NCI-H187 (cell line): ENCODE results near the gene RGS12.

Experiments used
- DNase-seq, 2 experiments: peaks; one replicate each; lab custom pipeline; 2025; lab: John Stamatoyannopoulos, UW

Gene RGS12, protein sequence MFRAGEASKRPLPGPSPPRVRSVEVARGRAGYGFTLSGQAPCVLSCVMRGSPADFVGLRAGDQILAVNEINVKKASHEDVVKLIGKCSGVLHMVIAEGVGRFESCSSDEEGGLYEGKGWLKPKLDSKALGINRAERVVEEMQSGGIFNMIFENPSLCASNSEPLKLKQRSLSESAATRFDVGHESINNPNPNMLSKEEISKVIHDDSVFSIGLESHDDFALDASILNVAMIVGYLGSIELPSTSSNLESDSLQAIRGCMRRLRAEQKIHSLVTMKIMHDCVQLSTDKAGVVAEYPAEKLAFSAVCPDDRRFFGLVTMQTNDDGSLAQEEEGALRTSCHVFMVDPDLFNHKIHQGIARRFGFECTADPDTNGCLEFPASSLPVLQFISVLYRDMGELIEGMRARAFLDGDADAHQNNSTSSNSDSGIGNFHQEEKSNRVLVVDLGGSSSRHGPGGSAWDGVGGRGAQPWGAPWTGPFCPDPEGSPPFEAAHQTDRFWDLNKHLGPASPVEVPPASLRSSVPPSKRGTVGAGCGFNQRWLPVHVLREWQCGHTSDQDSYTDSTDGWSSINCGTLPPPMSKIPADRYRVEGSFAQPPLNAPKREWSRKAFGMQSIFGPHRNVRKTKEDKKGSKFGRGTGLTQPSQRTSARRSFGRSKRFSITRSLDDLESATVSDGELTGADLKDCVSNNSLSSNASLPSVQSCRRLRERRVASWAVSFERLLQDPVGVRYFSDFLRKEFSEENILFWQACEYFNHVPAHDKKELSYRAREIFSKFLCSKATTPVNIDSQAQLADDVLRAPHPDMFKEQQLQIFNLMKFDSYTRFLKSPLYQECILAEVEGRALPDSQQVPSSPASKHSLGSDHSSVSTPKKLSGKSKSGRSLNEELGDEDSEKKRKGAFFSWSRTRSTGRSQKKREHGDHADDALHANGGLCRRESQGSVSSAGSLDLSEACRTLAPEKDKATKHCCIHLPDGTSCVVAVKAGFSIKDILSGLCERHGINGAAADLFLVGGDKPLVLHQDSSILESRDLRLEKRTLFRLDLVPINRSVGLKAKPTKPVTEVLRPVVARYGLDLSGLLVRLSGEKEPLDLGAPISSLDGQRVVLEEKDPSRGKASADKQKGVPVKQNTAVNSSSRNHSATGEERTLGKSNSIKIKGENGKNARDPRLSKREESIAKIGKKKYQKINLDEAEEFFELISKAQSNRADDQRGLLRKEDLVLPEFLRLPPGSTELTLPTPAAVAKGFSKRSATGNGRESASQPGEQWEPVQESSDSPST (N-terminal part only)

DNA sequence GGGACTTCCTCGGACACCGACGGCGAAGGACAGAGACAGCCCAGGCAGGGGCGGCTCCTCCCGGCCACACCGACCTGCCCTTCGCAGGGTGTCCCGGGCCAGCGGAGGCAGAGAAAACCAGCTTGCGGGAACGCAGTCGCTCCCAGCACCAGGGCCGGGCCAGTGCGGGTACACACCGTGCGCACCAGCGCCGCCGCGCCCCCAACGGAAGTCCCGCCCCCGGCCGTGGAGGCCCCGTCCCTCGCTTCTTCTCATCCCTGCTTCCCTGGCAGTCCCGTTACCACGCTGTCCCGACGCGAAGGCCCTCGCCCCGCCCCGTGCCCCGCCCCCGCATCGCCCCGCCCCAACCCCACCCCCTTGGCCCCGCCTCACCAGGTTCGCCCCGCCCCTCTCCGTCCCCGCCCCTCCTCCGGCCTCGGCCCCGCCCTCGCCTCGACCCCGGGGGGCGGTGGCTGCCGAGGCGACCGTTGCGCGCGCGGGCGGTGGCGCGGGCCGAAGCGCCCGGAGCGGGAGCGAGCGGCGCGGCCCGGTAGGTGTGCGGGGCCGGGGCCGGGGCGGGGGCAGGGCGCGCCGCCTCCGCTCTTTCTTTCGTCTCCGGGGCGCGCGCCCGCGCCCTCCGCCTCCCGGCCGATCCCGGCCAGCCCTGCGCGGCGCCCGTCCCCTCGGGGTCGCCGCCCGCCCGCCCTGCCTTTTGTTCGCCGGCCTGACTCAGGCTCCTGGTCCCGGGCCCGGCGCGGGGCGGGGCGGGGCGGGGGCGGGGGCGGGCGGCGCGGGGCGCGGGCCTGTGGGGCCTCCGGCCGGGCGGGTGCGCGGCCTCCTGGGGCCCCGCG lies at the start of gene RGS12:
Gene RGS12, plus strand, starts transcription at position 451 of the 830 bp plus-strand sequence. CDS start 23,150 bp downstream, outside the sequence.
- peak; percentile 75 to 93 for DNase-seq

DNA sequence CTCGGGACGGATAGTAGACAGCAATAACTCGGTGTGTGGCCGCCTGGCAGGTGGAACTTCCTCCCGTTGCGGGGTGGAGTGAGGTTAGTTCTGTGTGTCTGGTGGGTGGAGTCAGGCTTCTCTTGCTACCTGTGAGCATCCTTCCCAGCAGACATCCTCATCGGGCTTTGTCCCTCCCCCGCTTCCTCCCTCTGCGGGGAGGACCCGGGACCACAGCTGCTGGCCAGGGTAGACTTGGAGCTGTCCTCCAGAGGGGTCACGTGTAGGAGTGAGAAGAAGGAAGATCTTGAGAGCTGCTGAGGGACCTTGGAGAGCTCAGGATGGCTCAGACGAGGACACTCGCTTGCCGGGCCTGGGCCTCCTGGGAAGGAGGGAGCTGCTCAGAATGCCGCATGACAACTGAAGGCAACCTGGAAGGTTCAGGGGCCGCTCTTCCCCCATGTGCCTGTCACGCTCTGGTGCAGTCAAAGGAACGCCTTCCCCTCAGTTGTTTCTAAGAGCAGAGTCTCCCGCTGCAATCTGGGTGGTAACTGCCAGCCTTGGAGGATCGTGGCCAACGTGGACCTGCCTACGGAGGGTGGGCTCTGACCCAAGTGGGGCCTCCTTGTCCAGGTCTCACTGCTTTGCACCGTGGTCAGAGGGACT lies 49.6 kb upstream of the RGS12 start:
- DNase-seq: peak; percentile 72 to 84

- DNase-seq: no peak
These were observed 48.8 kb upstream of the RGS12 start for GRCh38 chr4:3244002-3244401.

- no peak for DNase-seq
These were observed 48.1 kb upstream of the RGS12 start for GRCh38 chr4:3244747-3245146.

GRCh38 chr4:3245676-3246075 lies 47.1 kb upstream of the RGS12 start:
- DNase-seq: no peak

GRCh38 chr4:3246458-3247398 lies 46.1 kb upstream of the RGS12 start:
- no peak for DNase-seq

DNA sequence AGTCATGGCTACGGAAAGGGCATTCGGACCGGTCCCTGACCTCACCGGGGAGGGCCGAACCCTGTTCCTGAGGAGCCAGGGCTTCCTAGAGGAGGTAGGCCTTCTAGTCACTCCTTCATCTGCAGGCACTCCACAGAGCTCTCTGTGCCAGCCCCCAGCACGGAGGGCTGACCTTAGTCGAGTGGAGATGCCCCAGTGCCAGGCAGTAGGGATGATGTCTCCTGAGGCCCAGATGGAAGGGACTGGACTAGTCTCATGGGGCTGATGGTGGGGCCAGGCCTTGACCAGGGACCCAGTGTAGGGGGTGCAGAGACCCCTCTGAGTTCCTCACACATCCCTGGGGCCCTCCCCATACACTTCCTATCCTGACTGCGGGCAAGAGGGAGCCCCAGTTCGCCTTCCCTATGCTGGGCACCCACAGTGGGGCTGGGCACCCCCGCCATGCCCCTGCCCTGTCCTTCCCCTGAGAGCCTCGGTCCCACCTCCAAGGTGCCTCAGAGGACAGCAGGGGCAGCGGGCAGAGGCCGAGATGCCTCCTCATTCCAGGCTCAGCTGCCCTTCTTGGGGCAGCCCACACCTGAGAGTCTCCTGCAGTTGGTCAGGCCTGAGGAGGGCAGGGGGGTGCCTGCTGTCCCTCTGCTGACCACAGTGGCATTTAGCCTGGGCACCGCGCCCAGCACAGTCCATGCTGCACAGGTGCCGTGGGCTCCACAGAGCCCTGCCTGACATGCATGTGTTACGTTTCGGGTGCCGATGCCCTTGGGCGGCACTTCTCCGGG lies 45.2 kb upstream of the RGS12 start:
- no peak for DNase-seq

- DNase-seq: no peak
These were observed 44.7 kb upstream of the RGS12 start for GRCh38 chr4:3248178-3248480.

DNA sequence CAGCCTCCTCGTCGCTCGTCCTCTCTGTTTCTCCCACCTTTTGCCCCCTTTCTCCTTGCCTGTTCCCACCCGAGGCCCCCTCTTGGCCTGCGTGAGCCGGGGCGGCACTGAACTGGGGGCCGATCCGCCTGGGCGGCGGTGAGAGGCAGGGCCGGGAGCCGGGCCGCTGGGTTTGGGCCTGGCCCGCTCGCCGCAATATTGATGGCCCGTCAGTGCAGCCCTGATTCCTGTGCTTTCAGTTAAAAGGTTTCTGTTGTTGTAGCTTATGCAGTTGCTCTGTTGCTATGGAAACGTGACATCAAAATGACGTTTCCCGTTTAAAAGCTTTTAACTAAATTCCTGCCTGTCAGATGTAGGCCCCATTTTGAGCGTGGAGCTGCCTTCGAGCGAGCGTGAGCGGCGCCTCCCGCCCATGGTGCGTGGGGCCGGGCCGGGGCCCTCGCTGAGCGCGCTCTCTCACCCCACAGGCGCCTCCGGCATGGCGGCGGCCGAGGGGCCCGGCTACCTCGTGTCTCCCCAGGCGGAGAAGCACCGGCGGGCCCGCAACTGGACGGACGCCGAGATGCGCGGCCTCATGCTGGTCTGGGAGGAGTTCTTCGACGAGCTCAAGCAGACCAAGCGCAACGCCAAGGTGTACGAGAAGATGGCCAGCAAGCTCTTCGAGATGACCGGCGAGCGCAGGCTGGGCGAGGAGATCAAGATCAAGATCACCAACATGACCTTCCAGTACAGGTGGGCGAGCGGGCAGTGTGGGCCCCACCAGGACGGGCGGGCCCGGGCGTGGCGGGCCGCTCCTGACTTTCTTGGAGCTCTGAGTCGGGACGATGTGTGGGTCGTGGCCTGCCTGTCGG lies 43.8 kb upstream of the RGS12 start, which contains the start of gene MSANTD1:
Gene MSANTD1, plus strand, starts transcription at position 349 of the 851 bp plus-strand sequence. Its CDS starts 64 bp downstream, at position 413.
- DNase-seq: no peak

GRCh38 chr4:3249711-3250437 lies 42.9 kb upstream of the RGS12 start:
- no peak for DNase-seq

DNA sequence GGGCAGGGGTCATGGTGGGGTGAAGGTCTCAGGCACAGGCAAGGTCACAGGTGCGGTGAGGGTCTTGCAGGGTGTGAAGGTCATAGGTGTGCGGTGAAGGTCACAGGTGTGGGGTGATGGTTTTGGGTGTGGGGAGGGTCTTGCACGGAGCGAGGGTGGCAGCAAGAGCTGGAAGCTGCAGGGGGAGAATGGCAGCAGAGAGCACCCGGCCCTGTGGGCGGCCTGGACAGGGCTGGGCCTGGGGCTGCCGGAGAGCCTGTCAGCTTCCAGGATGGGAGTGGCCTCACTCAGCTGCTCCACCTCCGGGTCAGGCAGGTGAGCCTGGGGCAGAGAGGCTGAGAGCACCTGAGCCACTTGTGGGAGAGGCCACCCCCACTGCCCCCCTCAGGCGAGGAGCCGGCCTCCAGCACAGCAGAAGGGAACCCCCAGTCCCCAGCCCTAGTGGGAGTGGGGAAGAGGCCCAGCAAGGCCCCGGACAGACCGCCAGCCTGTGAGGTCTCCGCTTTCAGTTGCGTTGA lies 42.3 kb upstream of the RGS12 start:
- peak in 1 of 2 experiments; percentile 68 for DNase-seq

DNA sequence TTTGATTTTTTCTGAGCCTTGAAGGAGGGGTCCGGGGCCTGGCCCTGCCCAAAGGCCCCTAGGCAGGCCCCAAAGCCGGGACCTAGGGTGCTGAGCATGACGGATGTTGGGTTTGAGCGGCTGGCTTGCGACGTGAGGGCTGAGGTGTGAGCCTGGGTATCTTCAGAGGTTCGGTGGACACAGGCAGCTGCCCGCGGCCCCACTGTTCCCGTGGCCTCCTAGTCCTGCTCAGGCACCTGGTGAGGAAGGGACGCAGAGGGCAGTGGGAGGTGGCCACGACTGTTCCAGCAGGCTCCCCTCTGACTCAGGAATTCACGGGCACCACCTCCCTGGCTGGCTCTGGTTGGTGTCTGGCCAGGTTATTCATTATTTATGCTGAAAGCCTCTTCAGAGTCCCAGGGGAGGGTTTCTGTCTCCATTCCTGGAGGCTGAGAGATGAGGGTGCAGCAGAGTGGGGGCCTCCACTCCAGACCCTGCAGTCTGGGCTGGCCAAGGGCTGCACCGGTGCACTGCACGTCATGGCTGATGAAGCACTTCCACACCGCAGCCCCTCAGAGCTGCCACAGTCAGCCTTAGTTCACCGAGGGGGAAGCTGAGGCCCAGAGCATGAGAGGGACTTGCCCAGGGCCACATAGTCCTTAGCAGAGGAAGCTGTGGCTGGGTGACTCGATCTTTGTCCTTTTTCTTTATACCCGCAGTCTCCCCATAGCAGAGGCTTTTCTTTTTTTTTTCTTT lies 41.7 kb upstream of the RGS12 start:
- peak; percentile 83 to 85 for DNase-seq

GRCh38 chr4:3251691-3252479 lies 40.9 kb upstream of the RGS12 start:
- no peak for DNase-seq

GRCh38 chr4:3252480-3252828 lies 40.4 kb upstream of the RGS12 start:
- DNase-seq: no peak

DNA sequence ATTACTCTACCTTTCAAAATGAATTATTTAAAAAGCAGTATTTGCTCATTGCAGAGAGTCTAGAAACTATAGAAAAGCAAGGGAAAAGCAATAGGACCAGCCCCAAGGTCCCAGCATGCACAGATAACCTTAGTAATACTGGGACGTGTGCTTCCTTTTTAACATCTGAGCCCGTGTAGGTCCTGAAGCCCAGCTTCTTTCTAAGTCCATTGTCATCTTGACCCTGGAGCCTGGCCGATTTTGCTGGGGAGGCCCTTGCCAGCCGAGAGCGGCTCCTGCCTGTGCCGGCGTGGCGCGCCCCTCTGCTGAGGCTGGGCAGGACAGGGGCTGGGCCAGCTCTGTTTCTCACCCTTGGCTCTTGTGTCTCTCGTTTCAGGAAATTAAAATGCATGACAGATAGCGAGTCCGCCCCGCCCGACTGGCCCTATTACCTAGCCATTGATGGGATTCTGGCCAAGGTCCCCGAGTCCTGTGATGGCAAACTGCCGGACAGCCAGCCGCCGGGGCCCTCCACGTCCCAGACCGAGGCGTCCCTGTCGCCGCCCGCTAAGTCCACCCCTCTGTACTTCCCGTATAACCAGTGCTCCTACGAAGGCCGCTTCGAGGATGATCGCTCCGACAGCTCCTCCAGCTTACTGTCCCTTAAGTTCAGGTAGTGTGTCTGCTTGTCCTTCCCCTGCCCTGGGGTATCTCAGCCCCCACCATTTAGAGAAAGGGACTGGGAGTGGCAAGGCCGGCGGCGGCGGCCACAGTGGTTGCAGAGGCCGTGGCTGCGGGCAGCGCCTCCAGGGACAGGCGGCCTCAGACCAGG lies 39.8 kb upstream of the RGS12 start:
- no peak for DNase-seq
